ENCODE measurements around the gene KCNA1.
"Not testable (repeated sequence)": the region's sequence is repeated elsewhere in the genome, so short reads cannot be mapped to it uniquely, and the experiment has no call there.

Gene KCNA1

DNA sequence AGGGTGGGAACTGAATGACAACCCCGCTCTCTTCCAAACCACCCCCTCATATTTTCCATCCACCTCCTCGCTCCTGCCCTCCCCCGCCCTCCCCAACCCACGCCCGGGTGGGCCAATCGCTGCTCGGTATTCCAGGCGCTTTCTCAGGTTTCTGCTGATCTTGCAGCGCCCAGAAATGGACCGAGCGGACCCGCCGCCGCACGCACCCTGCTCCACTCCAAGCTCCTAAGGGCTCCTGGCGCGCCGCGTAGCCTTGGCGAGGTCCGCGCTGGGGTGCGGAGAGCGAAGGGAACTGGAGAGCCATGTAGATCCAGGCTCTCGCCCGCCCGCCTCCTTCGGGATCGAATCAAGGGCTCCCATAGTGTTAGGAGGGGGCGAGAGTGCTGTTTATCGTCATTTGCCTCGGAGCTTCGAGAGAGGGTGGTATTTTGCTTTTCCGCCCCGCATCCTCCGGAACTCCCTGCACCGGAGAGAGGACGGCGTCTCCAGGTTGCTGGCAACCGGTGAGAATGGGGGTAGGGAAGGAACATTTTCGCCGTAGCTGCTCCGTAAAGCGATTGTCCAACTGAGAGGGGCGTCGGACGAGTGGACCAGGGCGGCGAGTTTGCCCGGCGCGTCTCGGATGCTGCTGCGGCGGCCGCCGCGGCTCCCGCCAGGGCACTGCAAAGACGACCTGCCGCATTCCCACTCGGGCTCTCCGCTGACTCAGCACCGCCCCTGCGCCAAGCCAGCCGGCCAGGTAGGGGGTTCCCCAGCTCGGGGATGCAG lies at the start of gene KCNA1:
Gene KCNA1 (plus strand): TSS at position 172 of the 768 bp plus-strand sequence. CDS start 1,474 bp downstream, outside the sequence.
- no peak for DNase-seq (ENCODE audit: low spot score)

- DNase-seq (ENCODE audit: low spot score): no peak
These were observed 49.0 kb upstream of the KCNA1 start for GRCh38 chr12:4860741-4861140.

GRCh38 chr12:4862809-4863208 lies 46.9 kb upstream of the KCNA1 start:
- no peak for DNase-seq (ENCODE audit: low spot score)

GRCh38 chr12:4864575-4864974 lies 45.1 kb upstream of the KCNA1 start:
- no peak for DNase-seq (ENCODE audit: low spot score)

DNA sequence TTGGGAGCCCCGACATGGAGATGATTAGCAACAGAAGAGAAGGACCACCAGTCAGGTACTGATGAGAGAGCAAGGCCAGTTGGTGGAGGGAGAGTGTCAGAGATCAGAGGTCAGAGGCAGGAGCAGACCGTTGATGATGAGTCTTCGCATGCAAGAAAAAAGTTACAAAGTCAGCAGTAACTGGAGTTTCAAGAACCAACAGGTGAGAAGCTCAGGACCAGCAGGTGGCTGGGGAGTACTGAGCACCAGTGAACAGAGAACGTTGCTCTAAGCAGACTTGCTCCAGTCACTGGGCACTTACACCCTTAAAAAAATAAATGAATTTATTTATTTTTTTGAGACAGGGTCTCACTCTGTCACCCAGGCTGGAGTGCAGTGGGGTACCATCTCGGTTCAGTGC lies 44.5 kb upstream of the KCNA1 start:
- DNase-seq (ENCODE audit: low spot score): no peak

DNA sequence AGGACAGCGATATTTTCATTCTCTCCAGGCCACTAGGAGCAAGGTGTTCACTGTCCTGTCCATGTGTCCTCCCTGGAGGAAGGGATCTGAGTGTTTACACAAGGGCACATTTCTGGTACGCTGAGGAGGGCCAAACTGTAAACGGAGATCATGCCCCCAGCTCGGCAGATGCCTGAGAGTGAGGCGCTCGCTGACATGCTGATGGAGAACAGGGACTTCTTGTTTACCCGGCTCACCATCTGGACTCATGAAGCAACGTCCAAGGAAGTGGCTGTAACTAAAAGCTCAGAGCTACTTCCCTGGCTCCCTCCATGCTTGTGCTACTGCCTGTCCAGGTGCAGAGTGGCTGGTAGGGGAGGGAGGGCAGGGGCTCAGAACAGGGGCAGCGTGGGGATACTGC lies 43.4 kb upstream of the KCNA1 start:
- no peak for DNase-seq (ENCODE audit: low spot score)

DNA sequence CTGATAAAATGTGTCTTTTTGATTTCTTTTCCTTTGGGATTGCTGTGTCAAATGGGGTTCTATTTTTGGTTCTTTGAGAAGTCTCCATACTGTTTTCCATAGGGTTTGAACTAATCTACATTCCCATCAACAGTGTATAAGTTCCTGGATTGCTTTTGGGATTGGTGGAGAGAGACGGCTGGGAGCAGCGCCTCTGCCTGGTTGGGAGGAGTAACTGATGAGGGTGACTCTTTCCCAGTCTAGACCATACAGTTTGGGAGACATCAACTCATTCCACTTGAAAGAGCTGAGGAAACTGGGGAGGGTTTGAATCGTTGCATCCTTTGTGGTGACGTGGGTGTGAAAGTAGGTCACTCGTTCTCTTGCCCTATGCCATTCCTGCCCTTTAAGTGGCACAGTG lies 42.3 kb upstream of the KCNA1 start:
- no peak for DNase-seq (ENCODE audit: low spot score)

- no peak for DNase-seq (ENCODE audit: low spot score)
These were observed 39.3 kb upstream of the KCNA1 start for GRCh38 chr12:4870423-4870822.

GRCh38 chr12:4871514-4871913 lies 38.2 kb upstream of the KCNA1 start:
- no peak for DNase-seq (ENCODE audit: low spot score)

DNA sequence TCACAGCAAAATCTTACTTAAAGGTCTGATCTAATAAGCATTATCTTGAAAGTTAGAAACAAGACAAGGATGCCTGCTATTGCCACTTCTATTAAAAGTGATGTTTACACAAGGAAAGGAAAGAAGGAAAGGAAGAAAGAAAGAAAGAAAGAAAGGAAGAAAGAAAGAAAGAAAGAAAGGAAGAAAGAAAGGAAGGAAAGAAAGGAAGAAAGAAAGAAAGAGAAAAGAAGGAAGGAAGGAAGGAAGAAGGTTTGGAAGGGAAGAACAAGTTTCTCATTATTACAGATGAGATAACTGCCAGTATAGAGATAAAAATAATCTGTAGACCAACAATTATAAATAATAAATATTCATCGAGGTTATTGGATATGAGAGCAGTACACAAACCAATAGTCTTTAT lies 35.8 kb upstream of the KCNA1 start:
- no peak for DNase-seq (ENCODE audit: low spot score)

- no peak for DNase-seq (ENCODE audit: low spot score)
These were observed 35.0 kb upstream of the KCNA1 start for GRCh38 chr12:4874671-4875070.

DNA sequence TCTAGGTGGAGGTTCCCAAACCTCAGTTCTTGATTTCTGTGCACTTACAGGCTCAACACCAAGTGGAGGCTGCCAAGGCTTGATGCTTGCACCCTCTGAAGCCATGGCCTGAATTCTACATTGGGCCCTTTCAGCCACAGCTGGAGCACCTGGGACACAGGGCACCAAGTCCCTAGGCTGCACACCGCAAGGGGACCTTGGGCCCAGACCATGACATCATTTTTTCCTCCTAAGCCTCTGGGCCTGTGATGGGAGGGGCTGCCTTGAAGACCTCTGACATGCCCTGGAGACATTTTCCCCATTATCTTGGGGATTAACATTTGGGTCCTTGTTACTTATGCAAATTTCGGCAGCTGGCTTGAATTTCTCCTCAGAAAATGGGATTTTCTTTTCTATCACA lies 30.2 kb upstream of the KCNA1 start:
- DNase-seq (ENCODE audit: low spot score): not testable (repeated sequence)

- no peak for DNase-seq (ENCODE audit: low spot score)
These were observed 28.2 kb upstream of the KCNA1 start for GRCh38 chr12:4881266-4882064.

DNA sequence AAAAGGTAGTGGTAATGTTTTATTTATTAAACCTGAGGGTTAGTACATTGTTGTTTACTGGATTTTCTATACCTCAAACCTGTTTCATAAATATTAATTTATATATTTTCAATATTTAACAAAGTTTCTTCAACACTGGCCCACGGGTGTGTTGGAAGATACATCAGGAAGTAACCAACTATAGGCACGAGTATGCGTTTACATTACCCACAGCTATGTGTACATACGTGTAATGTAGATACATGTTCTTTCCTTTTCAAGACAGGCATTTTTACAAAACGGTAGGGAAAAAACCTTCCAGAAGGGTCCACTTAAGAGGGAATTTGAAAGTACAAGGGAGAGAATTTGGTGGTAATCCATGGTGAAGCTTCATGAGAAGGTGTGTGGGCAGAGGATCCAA lies 17.8 kb upstream of the KCNA1 start:
- DNase-seq (ENCODE audit: low spot score): no peak

GRCh38 chr12:4892418-4892817 lies 17.3 kb upstream of the KCNA1 start:
- no peak for DNase-seq (ENCODE audit: low spot score)

GRCh38 chr12:4894019-4894418 lies 15.7 kb upstream of the KCNA1 start:
- no peak for DNase-seq (ENCODE audit: low spot score)

GRCh38 chr12:4899364-4899763 lies 10.3 kb upstream of the KCNA1 start:
- DNase-seq (ENCODE audit: low spot score): no peak

DNA sequence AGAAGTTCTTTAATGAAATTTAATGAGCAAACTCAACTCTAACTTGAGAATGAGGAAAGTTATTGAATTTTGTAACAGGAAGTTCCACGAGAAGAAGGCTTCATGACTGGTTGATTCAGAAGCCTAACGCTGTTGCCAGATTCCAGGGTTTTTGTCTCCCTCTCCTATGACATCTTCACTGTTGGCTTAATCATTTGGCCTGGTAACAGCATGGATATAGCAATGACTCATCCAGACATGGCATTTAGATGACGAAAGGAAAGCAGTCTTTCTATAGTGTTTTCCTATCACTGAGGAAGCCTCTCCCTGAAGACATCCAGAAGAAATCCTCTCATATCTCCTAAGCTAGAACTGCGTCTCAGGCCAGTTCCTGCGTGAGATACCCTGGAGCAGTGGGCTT lies 9.4 kb upstream of the KCNA1 start:
- DNase-seq (ENCODE audit: low spot score): peak; percentile 20

DNA sequence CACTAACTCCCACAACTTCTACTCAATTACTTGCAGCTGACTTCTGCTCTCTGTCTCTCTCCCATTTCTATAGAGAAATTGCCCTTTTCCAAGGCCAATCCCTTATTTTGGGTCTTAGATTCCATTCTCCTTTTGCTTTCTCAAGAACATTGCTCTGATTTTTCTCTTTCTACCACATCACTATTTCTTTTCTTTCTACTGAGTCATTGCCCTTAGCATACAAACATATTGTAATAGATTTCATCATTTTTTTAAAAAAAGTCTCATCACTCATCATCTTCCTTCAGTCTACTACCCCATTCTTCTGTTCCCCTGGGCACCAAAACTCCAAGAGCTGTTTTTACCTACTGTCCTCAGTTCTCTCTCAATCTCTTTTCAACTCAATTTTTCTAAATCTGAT lies 4.4 kb upstream of the KCNA1 start:
- no peak for DNase-seq (ENCODE audit: low spot score)

- DNase-seq (ENCODE audit: low spot score): no peak
These were observed 858 bp upstream of the KCNA1 start for GRCh38 chr12:4908684-4909409.

- no peak for DNase-seq (ENCODE audit: low spot score)
These were observed 333 bp upstream of the KCNA1 start for GRCh38 chr12:4909410-4909733.

DNA sequence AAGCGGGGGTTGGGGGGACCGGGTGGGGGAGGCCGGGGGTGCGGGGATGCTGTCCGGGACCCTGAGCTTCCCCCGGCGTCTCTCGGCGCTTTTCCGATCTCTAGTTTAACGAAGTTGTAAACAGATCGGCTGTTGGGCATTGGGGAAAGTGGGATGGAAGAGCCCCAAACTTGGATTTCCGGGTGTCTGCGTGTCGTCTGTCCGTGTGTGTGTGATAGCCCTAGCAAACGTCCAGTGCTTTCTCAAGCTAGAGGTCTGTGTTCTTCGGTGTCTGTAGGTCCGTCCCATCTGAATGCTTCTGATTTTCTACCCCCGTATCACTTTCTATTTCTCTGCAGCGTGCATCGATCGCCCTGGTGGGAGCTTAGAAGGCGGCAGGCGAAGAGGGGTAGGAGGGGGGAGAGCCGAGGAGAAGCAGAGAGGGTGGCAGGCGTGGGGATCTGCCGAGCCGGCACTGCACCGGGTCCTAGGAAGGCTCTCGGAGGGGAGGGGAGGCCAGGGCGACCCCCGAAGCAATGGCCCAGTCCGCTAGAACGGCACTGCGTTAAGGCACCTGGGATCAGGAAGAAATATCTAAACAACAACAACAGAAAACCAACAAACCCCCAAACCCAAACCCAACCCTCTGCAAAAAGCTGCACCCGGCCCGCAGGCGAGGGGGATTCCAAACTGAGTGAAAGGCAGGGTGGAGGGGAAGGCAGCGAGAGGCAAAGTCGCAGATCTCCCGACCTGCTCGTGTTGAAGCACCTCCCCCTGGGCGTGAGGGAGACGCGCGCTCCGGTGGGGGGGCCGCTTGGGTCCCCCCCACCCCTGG lies 1.0 kb downstream of the KCNA1 start:
- no peak for DNase-seq (ENCODE audit: low spot score)
